H1 (cell line): ENCODE data around the gene MARCKS. TPM values are rescaled to one million over a fixed set of nuclear protein-coding genes. Genes with fewer than 3 reads are reported as not detected.

ENCODE experiments used
- CTCF ChIA-PET: fragments of 300-600 bp; sonication (Branson Sonifier 250); formaldehyde crosslinking; loops from one replicate; lab custom pipeline; 2021; ENCODE audit not compliant: partially characterized antibody; lab: Charles Lee
- POLR2A ChIA-PET: fragments of 300-600 bp; sonication (Branson Sonifier 250); formaldehyde crosslinking; loops from one replicate; lab custom pipeline; 2021; ENCODE audit warnings: inconsistent platforms; ENCODE audit not compliant: partially characterized antibody; lab: Charles Lee
- DNase-seq, 2 experiments: peaks; one replicate each; pipeline versions ENCODE4 v3.0.0 to v3.0.0-alpha.2; 2010 to 2022; ENCODE audit warnings: low spot score in 2 of 2, low read depth in 1 of 2, mixed read lengths in 1 of 2
- FAIRE-seq: peaks from 2 replicates; lab custom pipeline; 2011; peaks lifted over from hg19 to GRCh38; lab: Jason Lieb, UNC
- H2AFZ ChIP-seq: 2 replicates; pipeline ENCODE4 v1.8.1; 2012; ENCODE audit warnings: low read length, inconsistent platforms
- H2AK5ac ChIP-seq: 2 replicates; pipeline ENCODE4 v1.6.1; 2013; ENCODE audit warnings: low read depth, low read length
- H2BK120ac ChIP-seq: replicated peaks from 2 replicates; pipeline ENCODE3; 2013; ENCODE audit warnings: low read depth, low read length, inconsistent platforms
- H2BK12ac ChIP-seq: 2 replicates; pipeline ENCODE4 v1.6.1; 2013; ENCODE audit warnings: low read depth, low read length
- H2BK15ac ChIP-seq: 2 replicates; pipeline ENCODE4 v1.6.1; 2013; ENCODE audit warnings: low read length
- H2BK20ac ChIP-seq: 2 replicates; pipeline ENCODE4 v1.6.1; 2013; ENCODE audit warnings: low read length
- H2BK5ac ChIP-seq: 2 replicates; pipeline ENCODE4 v1.6.1; 2013; ENCODE audit warnings: low read depth, low read length
- H3K14ac ChIP-seq: 2 replicates; pipeline ENCODE4 v1.6.1; 2013; ENCODE audit warnings: inconsistent platforms; ENCODE audit not compliant: insufficient read length
- H3K18ac ChIP-seq: 2 replicates; pipeline ENCODE4 v1.6.1; 2013; ENCODE audit warnings: low read length; ENCODE audit errors: extremely low read depth
- H3K23ac ChIP-seq: 2 replicates; pipeline ENCODE4 v1.6.1; 2013; ENCODE audit warnings: inconsistent platforms; ENCODE audit not compliant: insufficient read length
- H3K23me2 ChIP-seq: 2 replicates; pipeline ENCODE4 v1.6.1; 2013; ENCODE audit warnings: low read depth, low read length
- H3K27ac ChIP-seq: 2 replicates; pipeline ENCODE4 v1.6.1; 2011; ENCODE audit warnings: low read depth, low read length, inconsistent platforms
- H3K27me3 ChIP-seq, 4 experiments: replicated peaks in 1 of 4; 1 replicate in 1 of 4; 2 replicates in 3 of 4; pipeline versions ENCODE4 v1.6.1 to v1.8.1; 2011 to 2013; ENCODE audit warnings: low read length in 3 of 4, mild to moderate bottlenecking in 3 of 4, inconsistent platforms in 2 of 4, mixed read lengths in 2 of 4, moderate library complexity in 1 of 4; ENCODE audit not compliant: control insufficient read depth in 3 of 4, insufficient read depth in 3 of 4; ENCODE audit errors: extremely low read depth in 1 of 4
- H3K36me3 ChIP-seq, 4 experiments: 2 replicates each; pipeline versions ENCODE4 v1.6.1 to v1.8.1; 2011 to 2013; ENCODE audit warnings: mild to moderate bottlenecking in 4 of 4, low read length in 3 of 4, moderate library complexity in 2 of 4, control low read depth in 1 of 4, inconsistent platforms in 1 of 4; ENCODE audit not compliant: insufficient read depth in 4 of 4, control insufficient read depth in 2 of 4
- H3K4ac ChIP-seq: replicated peaks from 2 replicates; pipeline ENCODE3; 2013; ENCODE audit warnings: low read length, low read depth, mixed read lengths, inconsistent platforms; ENCODE audit not compliant: insufficient read length
- H3K4me1 ChIP-seq, 4 experiments: replicated peaks in 1 of 4; 1 replicate in 1 of 4; 2 replicates in 3 of 4; pipeline versions ENCODE4 v1.6.1 to v1.8.1; 2011 to 2013; ENCODE audit warnings: low read length in 3 of 4, inconsistent platforms in 2 of 4, mixed read lengths in 1 of 4; ENCODE audit not compliant: insufficient read depth in 4 of 4, control insufficient read depth in 3 of 4
- H3K4me2 ChIP-seq, 2 experiments: 2 replicates each; pipeline versions ENCODE4 v1.6.1 to v1.8.1; 2011 to 2013; ENCODE audit warnings: low read depth in 2 of 2, low read length in 2 of 2, control low read depth in 1 of 2, inconsistent platforms in 1 of 2, mild to moderate bottlenecking in 1 of 2; ENCODE audit not compliant: insufficient read depth in 1 of 2
- H3K4me3 ChIP-seq, 4 experiments: fragments of 200-600, 300-600 bp in 1 of 4; sonication (generic), shearing (Covaris generic), sonication (Bioruptor Twin) in 1 of 4; 2 replicates each; pipeline versions ENCODE4 v1.5.1 to v1.8.1; 2011 to 2016; ENCODE audit warnings: low read length in 4 of 4, low read depth in 3 of 4, control low read depth in 2 of 4, inconsistent platforms in 2 of 4, mild to moderate bottlenecking in 2 of 4, mixed read lengths in 1 of 4, moderate library complexity in 1 of 4; ENCODE audit not compliant: insufficient read depth in 2 of 4; ENCODE audit errors: extremely low read depth in 1 of 4
- H3K56ac ChIP-seq: replicated peaks from 2 replicates; pipeline ENCODE3; 2013; ENCODE audit warnings: low read depth, mild to moderate bottlenecking, mixed read lengths, low read length, inconsistent platforms; ENCODE audit not compliant: insufficient read length
- H3K79me1 ChIP-seq: 2 replicates; pipeline ENCODE4 v1.6.1; 2013; ENCODE audit warnings: low read depth, low read length, control low read depth
- H3K79me2 ChIP-seq, 2 experiments: 2 replicates each; pipeline versions ENCODE4 v1.6.1 to v1.8.1; 2012 to 2013; ENCODE audit warnings: low read length in 2 of 2, mild to moderate bottlenecking in 2 of 2, inconsistent platforms in 1 of 2; ENCODE audit not compliant: insufficient read depth in 2 of 2, control insufficient read depth in 1 of 2
- H3K9ac ChIP-seq, 4 experiments: replicated peaks in 1 of 4; 1 replicate in 1 of 4; 2 replicates in 3 of 4; pipeline versions ENCODE4 v1.6.1 to v1.8.1; 2011 to 2013; ENCODE audit warnings: low read depth in 3 of 4, low read length in 3 of 4, control low read depth in 2 of 4, mild to moderate bottlenecking in 2 of 4, moderate library complexity in 2 of 4, inconsistent platforms in 1 of 4; ENCODE audit errors: extremely low read depth in 1 of 4
- H3K9me3 ChIP-seq, 2 experiments: 2 replicates each; pipeline versions ENCODE4 v1.6.1 to v1.8.1; 2012 to 2013; ENCODE audit warnings: mild to moderate bottlenecking in 2 of 2, moderate library complexity in 2 of 2, control low read depth in 1 of 2, inconsistent platforms in 1 of 2, low read depth in 1 of 2, low read length in 1 of 2, mixed read lengths in 1 of 2; ENCODE audit not compliant: insufficient read depth in 2 of 2
- H4K20me1 ChIP-seq, 2 experiments: replicated peaks in 1 of 2; 2 replicates each; pipeline versions ENCODE3 to v1.8.1; 2011 to 2013; ENCODE audit warnings: inconsistent platforms in 2 of 2, low read length in 2 of 2, mild to moderate bottlenecking in 1 of 2; ENCODE audit not compliant: insufficient read depth in 2 of 2, control insufficient read depth in 1 of 2
- H4K5ac ChIP-seq: 2 replicates; pipeline ENCODE4 v1.6.1; 2013; ENCODE audit warnings: low read length, low read depth, mixed read lengths, inconsistent platforms; ENCODE audit not compliant: insufficient read length
- H4K8ac ChIP-seq: 2 replicates; pipeline ENCODE4 v1.8.0; 2013; ENCODE audit warnings: mild to moderate bottlenecking, moderate library complexity, low read length, inconsistent platforms; ENCODE audit not compliant: insufficient read depth; ENCODE audit errors: extremely low read depth
- H4K91ac ChIP-seq: replicated peaks from 2 replicates; pipeline ENCODE3; 2013; ENCODE audit warnings: low read length, mixed read lengths, inconsistent platforms; ENCODE audit not compliant: insufficient read length
- EZH2 ChIP-seq: fragments of 200-600 bp; sonication (generic); IDR thresholded peaks from 2 replicates; pipeline ENCODE4 v1.7.1; 2012; ENCODE audit warnings: low read depth, mild to moderate bottlenecking, moderate library complexity, low read length, inconsistent platforms; ENCODE audit not compliant: severe bottlenecking
- NRF1 ChIP-seq: IDR thresholded peaks from 2 replicates; pipeline ENCODE4 v1.6.1; 2011; ENCODE audit warnings: mild to moderate bottlenecking, low read depth, low read length, improper control_type of control experiment
- RAD21 ChIP-seq, 2 experiments: IDR thresholded peaks in 1 of 2; conservative IDR thresholded peaks in 1 of 2; 2 replicates each; pipeline ENCODE4 v1.6.1; 2011; ENCODE audit warnings: low read depth in 2 of 2, low read length in 2 of 2, improper control_type of control experiment in 1 of 2, inconsistent platforms in 1 of 2, mild to moderate bottlenecking in 1 of 2, moderate library complexity in 1 of 2
- SRF ChIP-seq: IDR thresholded peaks from 2 replicates; pipeline ENCODE4 v1.6.1; 2011; ENCODE audit warnings: mild to moderate bottlenecking, low read depth, low read length, moderate library complexity
- WGBS, 2 experiments: shearing (Covaris generic) in 1 of 2; methylation state at CpG; one replicate each; pipeline versions ENCODE4 v1.1.6 to v1.1.7; 2013 to 2015; ENCODE audit warnings: low lambda C conversion rate in 2 of 2, mixed read lengths in 2 of 2, inconsistent platforms in 1 of 2, low coverage in 1 of 2, missing lambda C conversion rate in 1 of 2; ENCODE audit not compliant: insufficient replicate concordance in 2 of 2, insufficient coverage in 1 of 2, insufficient read length in 1 of 2; ENCODE audit errors: extremely low coverage in 1 of 2, missing lambda C conversion rate in 1 of 2; 5-methylcytosine and 5-hydroxymethylcytosine counted together
- polyA plus RNA-seq, 7 experiments: library from polyadenylated mRNA; depleted of rRNA in 3 of 7; stranded (reverse) in 5 of 7; unstranded in 2 of 7; fragments of >200 nt in 5 of 7; fragments of 200-250 nt in 2 of 7; gene quantifications; 1 replicate in 5 of 7; 2 replicates in 1 of 7; 4 replicates in 1 of 7; pipeline versions ENCODE4 v1.2.1 to v1.2.3, GENCODE V29; 2011 to 2013; ENCODE audit warnings: missing spikeins in 2 of 7, mixed read lengths in 2 of 7
- total RNA-seq: library from RNA; stranded (reverse); fragmentation: NEBNext Ultra II Directional; extraction: Animal tissue kit (Norgen Biotek cat#: 25700); gene quantifications from 2 replicates; pipeline ENCODE4 v1.2.1, GENCODE V29; 2021
- TF ChIP-seq, protein P1 (sequence below), 3 experiments: IDR thresholded peaks; 1 replicate in 2 of 3; 2 replicates in 1 of 3; pipeline versions ENCODE4 v1.5.1 to v1.6.1; 2011; ENCODE audit warnings: low read length in 3 of 3, mild to moderate bottlenecking in 3 of 3, inconsistent platforms in 2 of 3, low read depth in 1 of 3, moderate library complexity in 1 of 3; ENCODE audit not compliant: insufficient read depth in 1 of 3; ENCODE audit errors: control extremely low read depth in 1 of 3

Gene MARCKS
- total and polyA plus RNA-seq, 2 of the 8 experiments (the other 6 are each of a cell fraction or from before 2014, with no cell fraction given): 26.6 to 111 TPM

DNA sequence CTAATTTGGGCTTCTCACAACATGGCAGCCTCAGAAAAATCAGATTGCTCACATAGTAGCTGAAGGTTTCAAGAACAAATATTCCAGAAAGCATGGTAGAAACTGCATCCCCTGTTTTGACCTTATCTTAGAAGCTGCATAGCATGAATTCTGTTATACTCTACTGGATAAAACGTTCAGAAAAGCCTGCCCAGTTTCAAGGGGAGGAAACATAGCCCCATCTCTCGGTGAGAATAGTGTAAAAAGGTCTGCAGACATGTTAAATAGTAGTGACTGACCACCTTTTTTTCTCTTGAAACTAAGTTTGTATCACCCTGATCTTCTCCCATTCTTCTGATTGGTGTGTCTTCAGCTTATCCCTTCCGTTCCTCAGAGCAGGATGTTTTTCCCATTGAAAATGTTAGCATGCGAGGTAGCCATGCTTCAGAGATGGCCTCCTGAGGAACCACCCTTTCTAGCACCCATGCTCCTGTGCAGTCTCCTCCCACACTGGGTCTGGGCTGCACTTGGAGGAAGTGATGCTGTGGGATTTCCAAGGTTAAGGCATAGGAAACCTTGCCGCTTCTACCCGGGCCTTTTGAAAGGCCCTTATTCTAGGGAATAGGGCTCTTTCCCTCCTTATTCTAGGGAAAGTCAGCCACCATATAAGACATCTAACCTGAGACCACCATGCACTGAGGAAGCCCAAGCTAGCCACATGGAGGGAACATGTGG is 50.1 kb downstream of the MARCKS start:
- H3K4me3 ChIP-seq: no peak overlapping the region
- no peak overlapping the region for H3K4me2 ChIP-seq
- WGBS, 2 experiments: 91% methylated on average over 6 of the region's 6 CpGs; no CpG with 5 or more reads in 1 of the 2 experiments
- H3K9ac ChIP-seq: no peak overlapping the region
- H2BK120ac ChIP-seq: no peak overlapping the region
- no peak overlapping the region for H2AK5ac ChIP-seq
- H4K91ac ChIP-seq: no peak overlapping the region
- no peak overlapping the region for H3K27ac ChIP-seq
- no peak overlapping the region for H2BK12ac ChIP-seq
- H4K5ac ChIP-seq: no peak overlapping the region
- no peak overlapping the region for H3K18ac ChIP-seq
- no peak overlapping the region for H4K8ac ChIP-seq
- no peak overlapping the region for H3K23ac ChIP-seq
- no peaks in the 10 kb centered on the region for H3K23me2 ChIP-seq
- H3K4ac ChIP-seq: no peak overlapping the region
- no peak overlapping the region for H3K56ac ChIP-seq
- no peaks in the 10 kb centered on the region for H4K20me1 ChIP-seq
- POLR2A ChIA-PET: no interaction called here
- CTCF ChIA-PET: interaction anchor here (0.6 to 3.1 kb wide), 16 partner anchors 9 to 1596 kb away, joined by 3 to 17 read pairs (median 4); no protein-coding TSS in a partner anchor
- TF ChIP-seq EZH2: no peak
- no peak for TF ChIP-seq SRF
- TF ChIP-seq, protein P1, sequence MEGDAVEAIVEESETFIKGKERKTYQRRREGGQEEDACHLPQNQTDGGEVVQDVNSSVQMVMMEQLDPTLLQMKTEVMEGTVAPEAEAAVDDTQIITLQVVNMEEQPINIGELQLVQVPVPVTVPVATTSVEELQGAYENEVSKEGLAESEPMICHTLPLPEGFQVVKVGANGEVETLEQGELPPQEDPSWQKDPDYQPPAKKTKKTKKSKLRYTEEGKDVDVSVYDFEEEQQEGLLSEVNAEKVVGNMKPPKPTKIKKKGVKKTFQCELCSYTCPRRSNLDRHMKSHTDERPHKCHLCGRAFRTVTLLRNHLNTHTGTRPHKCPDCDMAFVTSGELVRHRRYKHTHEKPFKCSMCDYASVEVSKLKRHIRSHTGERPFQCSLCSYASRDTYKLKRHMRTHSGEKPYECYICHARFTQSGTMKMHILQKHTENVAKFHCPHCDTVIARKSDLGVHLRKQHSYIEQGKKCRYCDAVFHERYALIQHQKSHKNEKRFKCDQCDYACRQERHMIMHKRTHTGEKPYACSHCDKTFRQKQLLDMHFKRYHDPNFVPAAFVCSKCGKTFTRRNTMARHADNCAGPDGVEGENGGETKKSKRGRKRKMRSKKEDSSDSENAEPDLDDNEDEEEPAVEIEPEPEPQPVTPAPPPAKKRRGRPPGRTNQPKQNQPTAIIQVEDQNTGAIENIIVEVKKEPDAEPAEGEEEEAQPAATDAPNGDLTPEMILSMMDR (IDR thresholded peaks at IDR 0.05; ENCODE audit: control extremely low read depth in 1 of 3, insufficient read depth in 1 of 3, low read depth in 1 of 3, low read length in 3 of 3): no peak
- peak in 1 of 2 experiments; percentile 17; a peak in 1 of 4 replicates for TF ChIP-seq RAD21 (IDR thresholded peaks at IDR 0.05 in 1 of 2, conservative IDR thresholded peaks at IDR 0.05 in 1 of 2; ENCODE audit: low read depth in 2 of 2, low read length in 2 of 2)
- no peak for TF ChIP-seq NRF1
- H3K4me1 ChIP-seq: no peaks in the 10 kb centered on the region
- no peak overlapping the region for H2AFZ ChIP-seq
- no peak for DNase-seq
- H3K79me1 ChIP-seq: no peaks in the 10 kb centered on the region
- H3K36me3 ChIP-seq: no peaks in the 10 kb centered on the region
- no peak overlapping the region for H2BK20ac ChIP-seq
- H2BK15ac ChIP-seq: no peak overlapping the region
- no peak overlapping the region for H3K14ac ChIP-seq
- H3K27me3 ChIP-seq: no peaks in the 10 kb centered on the region
- H3K9me3 ChIP-seq: no peaks in the 10 kb centered on the region
- H2BK5ac ChIP-seq: no peak overlapping the region
- no peak for FAIRE-seq
- H3K79me2 ChIP-seq: no peaks in the 10 kb centered on the region
